ENCODE results near the gene SARS2.

Gene SARS2

DNA sequence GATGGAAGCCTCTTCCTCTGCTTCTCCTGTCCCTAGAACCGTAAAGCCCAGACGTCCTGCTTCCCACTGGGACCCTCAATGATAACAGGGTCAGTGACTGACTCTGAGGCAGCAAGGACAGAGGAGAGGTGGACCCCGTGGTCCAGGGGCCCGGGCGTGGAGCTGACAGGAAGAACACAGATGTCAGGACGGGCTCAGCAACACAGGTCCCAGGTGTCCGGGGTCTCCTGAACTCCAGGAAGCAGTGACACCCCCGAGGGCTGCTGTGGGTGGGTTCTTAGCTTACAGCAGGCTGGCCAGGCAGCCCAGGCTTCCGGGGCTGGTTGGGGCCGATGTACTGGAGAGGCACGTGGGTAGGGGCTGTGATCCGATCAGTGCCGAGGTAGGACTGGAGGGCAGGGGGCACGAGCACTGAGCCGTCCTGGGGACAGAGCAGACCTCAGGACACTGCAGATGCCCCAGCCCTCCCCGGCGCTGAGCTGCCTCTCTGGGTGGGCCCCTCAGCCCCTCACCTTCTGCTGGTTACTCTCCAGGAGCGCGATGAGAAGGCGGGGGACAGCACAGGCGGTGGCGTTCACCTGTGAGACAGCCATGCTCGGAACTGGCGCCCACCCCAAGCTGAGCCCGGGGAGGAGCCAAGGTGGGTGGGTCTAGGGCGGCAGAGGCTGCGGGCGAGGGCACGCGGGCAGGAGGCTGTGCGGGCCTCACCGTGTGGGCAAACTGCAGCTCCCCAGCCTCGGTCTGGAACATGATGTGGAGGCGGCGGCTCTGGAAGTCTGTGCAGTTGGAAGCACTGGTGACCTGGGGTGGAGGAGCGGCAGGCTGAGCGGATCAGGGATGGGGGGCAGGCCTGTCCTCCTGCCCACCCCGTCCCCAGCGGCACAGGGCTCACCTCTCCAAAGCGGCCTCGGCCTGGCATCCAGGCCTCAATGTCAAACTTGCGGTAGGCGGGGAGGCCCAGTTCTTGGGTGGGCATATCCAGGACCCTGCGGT lies 14.9 kb downstream of the SARS2 start:
- TF ChIP-seq, protein P1, sequence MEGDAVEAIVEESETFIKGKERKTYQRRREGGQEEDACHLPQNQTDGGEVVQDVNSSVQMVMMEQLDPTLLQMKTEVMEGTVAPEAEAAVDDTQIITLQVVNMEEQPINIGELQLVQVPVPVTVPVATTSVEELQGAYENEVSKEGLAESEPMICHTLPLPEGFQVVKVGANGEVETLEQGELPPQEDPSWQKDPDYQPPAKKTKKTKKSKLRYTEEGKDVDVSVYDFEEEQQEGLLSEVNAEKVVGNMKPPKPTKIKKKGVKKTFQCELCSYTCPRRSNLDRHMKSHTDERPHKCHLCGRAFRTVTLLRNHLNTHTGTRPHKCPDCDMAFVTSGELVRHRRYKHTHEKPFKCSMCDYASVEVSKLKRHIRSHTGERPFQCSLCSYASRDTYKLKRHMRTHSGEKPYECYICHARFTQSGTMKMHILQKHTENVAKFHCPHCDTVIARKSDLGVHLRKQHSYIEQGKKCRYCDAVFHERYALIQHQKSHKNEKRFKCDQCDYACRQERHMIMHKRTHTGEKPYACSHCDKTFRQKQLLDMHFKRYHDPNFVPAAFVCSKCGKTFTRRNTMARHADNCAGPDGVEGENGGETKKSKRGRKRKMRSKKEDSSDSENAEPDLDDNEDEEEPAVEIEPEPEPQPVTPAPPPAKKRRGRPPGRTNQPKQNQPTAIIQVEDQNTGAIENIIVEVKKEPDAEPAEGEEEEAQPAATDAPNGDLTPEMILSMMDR (IDR thresholded peaks at IDR 0.05; ENCODE audit: borderline replicate concordance, insufficient read depth, low read depth, low read length), result no peak
- no peak overlapping the region for H3K4me3 ChIP-seq (ENCODE audit: low read depth, low read length)

DNA sequence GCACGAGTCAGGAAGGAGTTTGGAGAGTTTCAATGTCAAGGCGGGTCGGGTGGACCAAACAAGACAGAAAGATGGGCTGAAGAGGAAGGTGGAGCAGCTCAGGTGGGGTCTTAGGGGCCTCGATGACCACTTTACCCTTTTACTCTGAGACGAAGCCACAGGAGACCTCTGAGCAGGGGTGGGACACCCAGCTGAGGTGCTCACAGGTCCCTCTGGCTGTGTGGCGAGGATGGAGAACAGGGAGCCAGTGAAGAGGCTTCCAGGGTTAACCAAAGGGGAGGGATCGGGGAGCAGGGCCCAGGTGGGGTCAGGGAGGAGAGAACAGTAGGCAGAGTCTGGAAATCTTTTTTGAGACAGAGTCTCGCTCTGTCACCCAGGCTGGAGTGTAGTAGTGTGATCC lies 16.6 kb downstream of the SARS2 start:
- TF ChIP-seq, protein P1 (IDR thresholded peaks at IDR 0.05; ENCODE audit: borderline replicate concordance, insufficient read depth, low read depth, low read length), result no peak
- H3K4me3 ChIP-seq (ENCODE audit: low read depth, low read length), result no peak overlapping the region

DNA sequence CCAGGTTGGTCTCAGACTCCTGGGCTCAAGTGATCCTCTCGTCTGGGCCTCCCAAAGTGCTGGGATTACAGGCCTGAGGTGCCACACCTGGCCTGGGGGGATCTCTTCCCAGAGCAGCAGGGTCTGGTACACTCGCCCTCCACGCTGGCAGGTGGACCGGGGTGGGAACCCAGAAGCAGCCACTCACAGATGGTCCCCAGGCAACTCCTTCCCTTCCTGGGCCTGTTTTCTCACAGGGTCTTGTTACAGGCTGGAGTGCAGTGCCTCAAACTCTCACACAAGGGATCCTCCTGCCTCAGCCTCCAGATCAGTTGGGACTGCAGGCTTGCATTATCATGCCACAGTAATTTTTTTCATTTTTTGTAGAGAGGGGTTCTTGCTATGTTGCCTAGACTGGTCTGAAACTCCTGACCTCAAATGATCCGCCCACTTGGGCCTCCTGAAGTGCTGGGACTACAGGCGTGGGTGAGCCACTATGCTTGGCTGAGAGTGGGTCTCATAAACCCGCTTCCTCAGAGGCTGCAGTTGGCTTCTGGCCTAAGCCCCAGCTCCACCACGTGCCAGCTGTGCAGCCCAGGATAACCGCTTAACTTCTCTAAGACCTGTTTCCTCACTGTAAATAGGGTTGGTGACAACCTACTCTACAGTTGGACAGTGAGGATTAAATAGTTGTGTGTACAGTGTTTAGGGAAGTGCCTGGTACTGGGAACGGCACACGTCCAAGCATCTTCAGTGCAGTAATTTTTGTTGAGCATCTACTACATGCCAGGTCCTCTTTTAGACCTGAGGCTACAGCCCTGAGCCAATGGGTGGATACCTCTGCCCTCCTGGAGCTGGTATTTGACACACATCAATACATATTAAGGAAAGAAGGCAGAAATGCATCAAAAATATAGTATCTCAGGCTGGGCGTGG lies 17.7 kb downstream of the SARS2 start:
- H3K4me3 ChIP-seq (ENCODE audit: low read depth, low read length), result no peak overlapping the region
- TF ChIP-seq, protein P1 (IDR thresholded peaks at IDR 0.05; ENCODE audit: borderline replicate concordance, insufficient read depth, low read depth, low read length), result no peak

DNA sequence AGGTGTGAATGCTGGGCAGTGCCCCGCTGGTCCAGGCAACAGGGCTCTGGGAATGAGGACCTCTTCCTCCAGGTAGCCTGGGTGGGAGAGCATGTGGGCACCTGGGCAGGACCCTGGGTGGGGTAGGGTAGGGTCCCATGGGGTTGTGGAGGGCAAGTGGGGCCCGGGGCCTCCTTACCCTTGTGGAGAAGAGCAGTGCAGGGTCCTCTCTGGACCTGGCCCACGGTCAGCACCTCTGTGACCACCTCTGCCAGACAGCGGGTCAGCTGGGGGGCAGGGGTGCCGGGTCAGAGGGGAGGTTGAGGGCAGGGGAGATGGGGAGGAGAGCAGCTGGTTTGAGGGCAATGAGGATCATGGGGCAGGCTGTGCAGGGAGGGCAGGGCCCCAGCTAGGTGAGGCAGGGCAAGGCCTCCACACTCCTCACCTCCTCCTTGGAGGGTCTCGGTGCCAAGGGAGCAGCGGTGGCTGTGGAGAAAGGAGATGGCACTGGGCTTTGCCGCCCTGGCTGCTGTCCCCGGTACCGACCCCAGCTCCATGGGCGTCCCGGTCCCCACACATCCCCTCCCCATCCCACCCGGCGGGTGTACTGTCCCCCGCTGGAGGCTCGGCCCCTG lies 19.1 kb downstream of the SARS2 start:
- H3K4me3 ChIP-seq (ENCODE audit: low read depth, low read length), result no peak overlapping the region

DNA sequence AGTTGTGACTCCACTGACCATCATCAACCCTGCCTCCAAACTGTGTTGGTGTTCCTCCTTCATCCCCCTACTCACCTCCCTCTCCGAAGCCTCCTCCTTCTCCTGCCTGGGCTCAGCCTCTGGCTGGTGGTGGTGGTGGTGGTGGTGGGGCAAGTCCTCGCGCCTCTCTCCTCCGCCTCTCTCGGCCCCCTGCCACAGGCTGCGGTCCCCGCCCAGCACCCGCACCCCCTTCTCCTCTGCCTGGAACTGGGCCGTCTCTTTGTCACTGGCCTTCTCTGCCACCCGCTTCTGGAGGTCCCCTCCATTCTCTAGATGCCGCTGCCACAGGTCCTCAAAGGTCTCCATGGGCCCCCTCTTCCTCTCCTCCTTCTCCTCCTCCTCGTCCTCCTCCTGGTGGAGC lies 20.1 kb downstream of the SARS2 start:
- TF ChIP-seq, protein P1 (IDR thresholded peaks at IDR 0.05; ENCODE audit: borderline replicate concordance, insufficient read depth, low read depth, low read length), result no peak

More for the DNA sequence above, 19.1 kb downstream of the SARS2 start:
- TF ChIP-seq, protein P1 (IDR thresholded peaks at IDR 0.05; ENCODE audit: borderline replicate concordance, insufficient read depth, low read depth, low read length), result no peak

DNA sequence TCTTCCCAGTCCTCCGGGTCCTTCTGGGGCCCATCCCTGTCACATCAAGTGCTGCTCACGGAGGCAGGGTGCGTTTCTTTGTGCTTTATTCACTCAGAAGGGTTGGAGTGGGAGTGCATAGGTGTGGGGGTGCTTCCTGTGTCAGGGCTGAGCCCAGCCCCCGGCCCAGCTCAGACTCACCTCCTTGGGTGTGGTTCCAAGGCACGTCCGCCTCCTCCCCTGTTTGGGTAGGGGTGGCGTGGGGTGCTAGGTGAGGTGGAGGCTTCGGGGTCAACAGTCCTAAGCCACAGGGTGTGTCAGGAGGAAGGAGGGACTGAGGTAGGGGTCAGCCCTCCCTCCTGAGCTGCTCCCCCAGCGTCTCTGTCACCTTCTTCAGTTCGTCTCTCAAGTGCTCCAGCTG lies 21.7 kb downstream of the SARS2 start:
- H3K4me3 ChIP-seq (ENCODE audit: low read depth, low read length), result no peak overlapping the region
- TF ChIP-seq, protein P1 (IDR thresholded peaks at IDR 0.05; ENCODE audit: borderline replicate concordance, insufficient read depth, low read depth, low read length), result no peak

More for the DNA sequence above, 20.1 kb downstream of the SARS2 start:
- H3K4me3 ChIP-seq (ENCODE audit: low read depth, low read length), result no peak overlapping the region
